Hematopoietic multipotent progenitor cell treated with erythropoietin and hydrocortisone succinate and interleukin-3 and kit ligand, for 6 days (in vitro differentiated cells): ENCODE data around the gene SIN3A.
"Not testable (repeated sequence)": the region's sequence is repeated elsewhere in the genome, so short reads cannot be mapped to it uniquely, and the experiment has no call there.

Source experiments
- DNase-seq: peaks from one replicate; pipeline ENCODE4 v3.0.0-alpha.2; 2015

The SIN3A gene

GRCh38 chr15:75451674-75452363, at the start of gene SIN3A:
Gene SIN3A, minus strand, starts transcription at chr15:75451690. Its CDS starts 21,315 bp downstream, at chr15:75430375.
- peak; percentile 100 for DNase-seq

GRCh38 chr15:75493732-75494131, 42.2 kb upstream of the SIN3A start:
- no peak for DNase-seq

- no peak for DNase-seq
These were observed 32.5 kb upstream of the SIN3A start for GRCh38 chr15:75483961-75484360.

- DNase-seq: not testable (repeated sequence)
These were observed 32.1 kb upstream of the SIN3A start for GRCh38 chr15:75483556-75483955.

GRCh38 chr15:75483106-75483505, 31.6 kb upstream of the SIN3A start:
- no peak for DNase-seq

GRCh38 chr15:75480463-75480862, 29.0 kb upstream of the SIN3A start:
- not testable (repeated sequence) for DNase-seq

GRCh38 chr15:75479670-75480069, 28.2 kb upstream of the SIN3A start:
- DNase-seq: no peak

GRCh38 chr15:75477094-75477493, 25.6 kb upstream of the SIN3A start:
- not testable (repeated sequence) for DNase-seq

GRCh38 chr15:75468913-75469598, 17.6 kb upstream of the SIN3A start:
- no peak for DNase-seq

GRCh38 chr15:75460646-75461045, 9.2 kb upstream of the SIN3A start:
- no peak for DNase-seq

GRCh38 chr15:75459581-75459980, 8.1 kb upstream of the SIN3A start:
- DNase-seq: no peak

GRCh38 chr15:75456710-75457109, 5.2 kb upstream of the SIN3A start:
- DNase-seq: peak; percentile 32

- DNase-seq: peak; percentile 67
These were observed 4.6 kb upstream of the SIN3A start for GRCh38 chr15:75455982-75456531.

GRCh38 chr15:75455424-75455981, 4.0 kb upstream of the SIN3A start:
- peak; percentile 96 for DNase-seq

- DNase-seq: peak; percentile 82
These were observed 3.2 kb upstream of the SIN3A start for GRCh38 chr15:75454471-75455378.

- DNase-seq: peak; percentile 100
These were observed 2.4 kb upstream of the SIN3A start for GRCh38 chr15:75453703-75454470.

GRCh38 chr15:75452865-75453702, 1.6 kb upstream of the SIN3A start:
- DNase-seq: peak; percentile 81

- peak; percentile 97 for DNase-seq
These were observed 924 bp upstream of the SIN3A start for GRCh38 chr15:75452364-75452864.

GRCh38 chr15:75451202-75451673, 252 bp downstream of the SIN3A start:
- DNase-seq: no peak
